SJSA1 (cell line): Measurements from ENCODE around the gene SOX1. TPM values are rescaled to one million over a fixed set of nuclear protein-coding genes. Genes with fewer than 3 reads are reported as not detected.

ENCODE experiments used
- DNase-seq, 2 experiments: peaks; one replicate each; pipeline ENCODE4 v3.0.0-alpha.2; 2015 to 2020; ENCODE audit warnings: low spot score in 2 of 2, low read depth in 1 of 2
- H3K27ac ChIP-seq: fragments of 250-450 bp; sonication (Bioruptor Pico); 2 replicates; pipeline ENCODE4 v1.5.1; 2020; ENCODE audit warnings: mild to moderate bottlenecking, moderate library complexity
- H3K27me3 ChIP-seq: fragments of 250-450 bp; sonication (Bioruptor Pico); replicated peaks from 2 replicates; pipeline ENCODE4 v1.5.1; 2020; ENCODE audit warnings: mild to moderate bottlenecking, moderate library complexity
- H3K36me3 ChIP-seq: fragments of 250-450 bp; sonication (Bioruptor Pico); 2 replicates; pipeline ENCODE4 v1.5.1; 2020; ENCODE audit warnings: mild to moderate bottlenecking
- H3K4me1 ChIP-seq: fragments of 250-450 bp; sonication (Bioruptor Pico); replicated peaks from 2 replicates; pipeline ENCODE4 v1.6.1; 2021; ENCODE audit warnings: mild to moderate bottlenecking
- H3K4me3 ChIP-seq: fragments of 250-450 bp; sonication (Bioruptor Pico); 2 replicates; pipeline ENCODE4 v1.5.1; 2020; ENCODE audit warnings: mild to moderate bottlenecking
- H3K9me3 ChIP-seq: fragments of 250-450 bp; sonication (Bioruptor Pico); replicated peaks from 2 replicates; pipeline ENCODE4 v1.5.1; 2020; ENCODE audit warnings: mild to moderate bottlenecking
- total RNA-seq: library from RNA; depleted of rRNA; stranded (reverse); fragments of >200 nt; shearing (Covaris generic); gene quantifications from 2 replicates; pipeline ENCODE4 v1.2.3, GENCODE V29; 2014

SOX1 gene
- total RNA-seq, 1 experiment from 2014 or later: not detected

- Histone ChIP-seq H3K27me3 (peaks cover 88% of the 10 kb centered on the region), H3K4me1 (no peaks in the 10 kb centered on the region), H3K9me3 (peaks cover 30% of the 10 kb centered on the region), H3K4me3 (no peak overlapping the region), H3K27ac (no peak overlapping the region), H3K36me3 (no peaks in the 10 kb centered on the region)
- peak in 1 of 2 experiments; percentile 42 for DNase-seq
Measured at GRCh38 chr13:112055036-112055914, 11.7 kb upstream of the SOX1 start.

DNA sequence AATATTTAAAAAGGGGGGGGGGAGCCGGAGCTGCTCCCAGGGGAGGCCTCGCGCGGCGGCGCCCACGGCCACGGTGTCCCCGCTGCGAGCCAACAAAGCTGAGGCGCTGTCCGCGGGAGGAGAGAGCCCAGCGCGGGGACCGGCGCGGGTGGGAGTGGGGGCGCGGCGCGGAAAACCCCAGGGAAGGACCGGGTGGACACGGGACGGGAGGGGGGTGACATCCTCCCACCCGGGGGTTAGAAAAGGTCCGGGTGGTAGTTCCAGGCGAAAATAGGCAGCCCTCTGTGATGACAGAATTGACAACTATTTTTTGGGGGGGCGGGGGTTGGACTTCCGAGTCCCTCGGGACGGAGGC, 11.1 kb upstream of the SOX1 start:
- peaks cover 28% of the 10 kb centered on the region for H3K9me3 ChIP-seq
- DNase-seq: no peak
- H3K36me3 ChIP-seq: no peaks in the 10 kb centered on the region
- H3K4me3 ChIP-seq: no peak overlapping the region
- no peak overlapping the region for H3K27ac ChIP-seq
- H3K27me3 ChIP-seq: peaks cover 89% of the 10 kb centered on the region
- H3K4me1 ChIP-seq: no peaks in the 10 kb centered on the region

DNA sequence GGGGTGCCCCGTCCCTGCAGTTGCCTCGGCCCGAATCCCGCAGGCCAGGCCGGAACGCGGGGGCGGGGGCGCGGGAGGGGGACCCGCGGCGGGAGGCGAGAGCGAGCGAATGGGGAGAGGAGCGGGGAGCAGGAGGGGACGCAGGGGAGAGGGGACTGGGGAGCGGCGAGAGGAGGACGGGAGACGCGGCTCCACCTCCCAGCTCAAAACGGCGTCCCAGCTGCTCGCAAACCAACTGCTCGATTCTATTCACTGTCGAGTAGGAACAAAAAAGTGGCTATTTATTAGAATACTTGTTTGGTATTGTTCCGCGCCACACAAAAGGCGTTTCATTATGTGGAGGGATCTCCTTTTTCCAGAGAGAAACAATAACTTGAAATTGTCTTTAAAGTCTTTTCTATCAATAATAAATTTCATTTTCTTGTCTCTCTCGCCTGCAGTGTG, 10.6 kb upstream of the SOX1 start:
- no peak for DNase-seq
- H3K4me1 ChIP-seq: no peaks in the 10 kb centered on the region
- peaks cover 32% of the 10 kb centered on the region for H3K9me3 ChIP-seq
- H3K36me3 ChIP-seq: no peaks in the 10 kb centered on the region
- no peak overlapping the region for H3K27ac ChIP-seq
- H3K27me3 ChIP-seq: peaks cover 93% of the 10 kb centered on the region
- no peak overlapping the region for H3K4me3 ChIP-seq

DNA sequence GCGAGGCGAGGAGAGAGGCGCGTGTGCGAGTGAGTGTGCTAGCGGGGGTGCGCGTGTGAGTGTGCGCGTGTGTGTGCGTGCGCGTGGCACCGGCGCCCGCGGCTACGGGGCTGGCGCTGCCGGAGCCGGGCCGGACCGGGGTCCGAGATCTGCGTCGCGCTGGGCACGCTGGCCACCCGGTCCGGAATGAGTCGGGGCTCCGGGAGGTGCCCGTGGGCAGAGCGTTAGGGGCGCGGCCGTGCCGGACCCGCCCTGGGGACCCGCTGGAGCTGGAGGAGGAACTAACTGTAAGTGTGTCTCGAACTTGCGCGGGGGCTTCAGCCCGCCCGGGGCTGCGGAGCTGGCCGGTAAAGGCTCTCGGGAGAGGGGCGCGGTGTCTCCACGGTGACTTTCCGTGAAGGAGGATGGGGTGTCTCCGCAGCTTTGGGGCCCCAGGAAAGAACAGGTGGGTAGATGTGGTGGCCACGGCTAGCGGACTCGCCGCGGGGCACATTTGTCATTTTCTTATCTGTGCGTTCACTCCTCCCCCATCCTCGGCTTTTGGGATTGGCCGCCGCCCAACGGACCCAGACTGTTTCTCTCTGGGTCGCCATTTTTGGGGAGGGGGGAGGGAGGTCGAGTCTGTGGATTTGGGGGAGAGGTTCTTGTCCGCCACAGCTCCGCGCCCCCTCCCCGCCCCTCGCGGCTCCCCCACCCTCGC, 10.1 kb upstream of the SOX1 start:
- no peak for DNase-seq
- Histone ChIP-seq H3K4me3 (no peak overlapping the region), H3K4me1 (no peaks in the 10 kb centered on the region), H3K27ac (no peak overlapping the region), H3K9me3 (peaks cover 35% of the 10 kb centered on the region), H3K27me3 (peaks cover 93% of the 10 kb centered on the region), H3K36me3 (no peaks in the 10 kb centered on the region)

DNA sequence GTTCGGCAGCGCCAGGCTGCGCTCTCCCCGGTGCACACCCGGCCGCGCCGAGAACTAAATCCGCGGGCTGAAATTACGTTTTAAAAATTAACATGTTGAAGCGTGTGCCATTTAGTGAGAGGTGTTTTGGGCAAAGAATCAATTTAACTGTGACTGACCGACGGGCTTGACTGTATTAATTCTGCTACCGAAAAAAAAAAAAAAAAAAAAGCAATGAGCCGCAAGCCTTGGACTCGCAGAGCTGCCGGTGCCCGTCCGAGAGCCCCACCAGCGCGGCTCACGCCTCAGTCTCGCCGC, 9.6 kb upstream of the SOX1 start:
- Histone ChIP-seq H3K27ac (no peak overlapping the region), H3K9me3 (peaks cover 35% of the 10 kb centered on the region), H3K4me1 (no peaks in the 10 kb centered on the region), H3K4me3 (no peak overlapping the region), H3K36me3 (no peaks in the 10 kb centered on the region), H3K27me3 (peaks cover 93% of the 10 kb centered on the region)
- DNase-seq: no peak

GRCh38 chr13:112057736-112058518, 9.0 kb upstream of the SOX1 start:
- DNase-seq: no peak
- Histone ChIP-seq H3K36me3 (no peaks in the 10 kb centered on the region), H3K27me3 (peaks cover 91% of the 10 kb centered on the region), H3K9me3 (peaks cover 35% of the 10 kb centered on the region), H3K27ac (no peak overlapping the region), H3K4me3 (no peak overlapping the region), H3K4me1 (no peaks in the 10 kb centered on the region)

DNA sequence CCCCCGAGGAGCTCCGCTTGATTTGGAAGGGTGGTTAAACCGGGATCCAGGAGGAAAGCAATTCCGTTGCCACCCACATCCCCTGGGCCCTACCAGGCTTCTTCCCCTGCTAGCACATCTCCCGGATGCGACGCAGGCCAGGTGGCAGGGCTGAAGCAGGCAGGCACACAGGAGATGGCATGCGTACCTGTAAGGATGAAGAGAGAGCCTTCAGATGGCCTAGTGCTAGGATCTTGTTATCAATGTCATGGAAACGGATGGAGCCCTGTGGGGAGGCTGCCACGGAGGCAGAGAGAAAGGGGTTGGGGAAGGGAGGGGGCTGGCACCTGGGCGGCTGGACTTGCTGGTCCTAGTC, 8.5 kb upstream of the SOX1 start:
- no peaks in the 10 kb centered on the region for H3K4me1 ChIP-seq
- no peak for DNase-seq
- peaks cover 88% of the 10 kb centered on the region for H3K27me3 ChIP-seq
- no peaks in the 10 kb centered on the region for H3K36me3 ChIP-seq
- no peak overlapping the region for H3K4me3 ChIP-seq
- H3K9me3 ChIP-seq: peaks cover 33% of the 10 kb centered on the region
- H3K27ac ChIP-seq: no peak overlapping the region

DNA sequence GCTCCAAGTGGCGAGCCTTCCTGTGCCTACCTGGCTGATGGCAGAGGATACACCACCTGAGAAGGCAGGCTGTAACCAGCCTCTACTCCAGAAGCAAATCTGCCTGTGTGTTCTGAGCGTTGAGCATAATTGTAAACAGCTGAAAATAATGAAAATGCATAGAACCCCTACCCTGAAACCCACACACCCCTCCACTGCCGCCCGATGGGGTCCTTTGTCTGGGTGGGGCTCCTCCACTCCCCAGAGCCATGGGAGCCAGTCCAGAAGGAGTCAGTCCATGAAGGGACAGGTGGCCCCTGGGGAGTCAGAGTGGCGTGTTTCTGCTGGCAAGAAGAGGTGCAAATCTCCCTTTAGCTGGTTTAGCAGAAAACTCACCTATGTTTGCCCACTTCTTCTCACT, 8.0 kb upstream of the SOX1 start:
- peaks cover 88% of the 10 kb centered on the region for H3K27me3 ChIP-seq
- no peak for DNase-seq
- no peaks in the 10 kb centered on the region for H3K4me1 ChIP-seq
- H3K27ac ChIP-seq: no peak overlapping the region
- H3K9me3 ChIP-seq: peaks cover 28% of the 10 kb centered on the region
- no peaks in the 10 kb centered on the region for H3K36me3 ChIP-seq
- no peak overlapping the region for H3K4me3 ChIP-seq

GRCh38 chr13:112059457-112060281, 7.3 kb upstream of the SOX1 start:
- no peak overlapping the region for H3K27ac ChIP-seq
- no peak overlapping the region for H3K4me3 ChIP-seq
- no peaks in the 10 kb centered on the region for H3K36me3 ChIP-seq
- peaks cover 26% of the 10 kb centered on the region for H3K9me3 ChIP-seq
- no peaks in the 10 kb centered on the region for H3K4me1 ChIP-seq
- DNase-seq: no peak
- peaks cover 88% of the 10 kb centered on the region for H3K27me3 ChIP-seq

DNA sequence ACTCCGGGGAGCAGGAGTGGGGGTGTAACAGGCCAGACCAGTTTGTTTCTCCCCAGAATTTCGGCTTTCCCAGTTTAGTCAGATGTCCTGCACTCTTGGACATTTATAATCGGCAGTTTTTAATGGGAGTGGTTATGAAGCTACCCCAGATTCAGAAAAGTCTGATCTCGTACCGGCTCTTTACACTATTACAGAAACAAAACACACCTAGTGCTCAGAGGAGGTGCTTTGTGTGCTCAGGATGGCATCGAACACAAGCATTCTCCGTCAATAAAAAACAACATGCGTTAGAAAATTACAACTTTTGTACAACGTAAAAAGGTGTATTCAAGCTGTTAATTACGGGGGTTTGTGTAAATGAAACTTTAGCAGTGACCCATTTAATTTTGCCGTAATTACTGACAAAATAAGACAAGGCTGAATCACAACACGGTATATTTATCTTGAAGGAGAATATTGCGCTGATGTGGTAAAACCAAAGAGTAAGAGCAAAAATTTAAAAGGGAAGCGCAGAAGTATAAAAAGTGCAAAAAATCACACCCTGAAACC, 6.6 kb upstream of the SOX1 start:
- Histone ChIP-seq H3K4me1 (no peaks in the 10 kb centered on the region), H3K4me3 (no peak overlapping the region), H3K9me3 (peaks cover 24% of the 10 kb centered on the region), H3K36me3 (no peaks in the 10 kb centered on the region), H3K27ac (no peak overlapping the region), H3K27me3 (peaks cover 88% of the 10 kb centered on the region)
- no peak for DNase-seq

- H3K4me1 ChIP-seq: no peaks in the 10 kb centered on the region
Measured at GRCh38 chr13:112060899-112061366, 6.0 kb upstream of the SOX1 start.

GRCh38 chr13:112061367-112062061, 5.4 kb upstream of the SOX1 start:
- H3K4me1 ChIP-seq: no peaks in the 10 kb centered on the region
- H3K27ac ChIP-seq: no peak overlapping the region
- H3K4me3 ChIP-seq: no peak overlapping the region
- H3K9me3 ChIP-seq: peaks cover 20% of the 10 kb centered on the region
- H3K27me3 ChIP-seq: peaks cover 89% of the 10 kb centered on the region
- DNase-seq: no peak
- H3K36me3 ChIP-seq: no peaks in the 10 kb centered on the region

More at GRCh38 chr13:112060899-112061366, 6.0 kb upstream of the SOX1 start:
- Histone ChIP-seq H3K4me3 (no peak overlapping the region), H3K36me3 (no peaks in the 10 kb centered on the region), H3K27ac (no peak overlapping the region), H3K9me3 (peaks cover 18% of the 10 kb centered on the region), H3K27me3 (peaks cover 88% of the 10 kb centered on the region)
- no peak for DNase-seq
